Measurements from ENCODE around the gene CLDN1. TPM values are rescaled to one million over a fixed set of nuclear protein-coding genes. Genes with fewer than 3 reads are reported as not detected.

Gene CLDN1
- total and polyA plus RNA-seq, 12 donors, result 15.6 to 155 (median 61.1) TPM

DNA sequence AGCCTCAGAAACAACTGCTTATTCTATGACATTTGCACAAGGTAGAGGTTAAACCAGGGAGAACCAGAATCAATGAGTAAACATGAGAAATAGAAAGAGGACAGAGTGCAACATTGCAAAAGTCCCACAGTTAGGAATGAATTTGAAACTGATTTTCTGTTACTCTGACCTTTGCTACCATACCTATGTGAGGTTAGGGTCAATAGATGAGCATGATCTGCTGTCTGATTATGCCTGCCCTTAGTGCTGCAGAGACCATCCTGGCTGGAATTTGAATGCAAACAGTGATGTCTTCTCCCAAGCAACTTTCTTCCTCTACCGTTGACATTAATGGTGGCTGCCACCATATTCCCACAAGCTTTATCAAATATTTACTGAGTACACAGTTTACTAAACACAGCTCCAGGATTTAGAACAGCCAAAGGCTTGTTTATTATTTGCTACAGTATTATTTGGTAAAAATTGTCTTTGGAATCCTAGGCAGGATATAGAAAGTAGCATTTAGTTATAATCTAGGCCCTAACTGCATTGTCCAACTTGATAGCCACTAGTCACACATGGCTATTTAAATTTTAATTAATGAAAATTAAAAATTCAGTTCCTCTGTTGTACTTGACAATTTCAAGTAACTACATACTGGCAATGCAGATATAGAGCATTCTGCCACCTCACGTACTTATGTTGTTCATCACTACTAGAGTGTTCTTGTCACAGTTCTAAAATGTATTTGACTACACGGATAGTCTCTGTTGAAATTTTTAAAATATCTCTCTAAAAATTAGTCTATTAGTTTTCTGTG lies 8.9 kb upstream of the CLDN1 start:
- WGBS, 4 donors, result 77 to 97% (median 90%) methylated on average over 3 of the region's 3 CpGs
- H3K9me3 ChIP-seq (replicated peaks in 1 of 3), result no peaks in the 10 kb centered on the region
- intact Hi-C loops (cut with DNase I), result no loop called here
- no peaks in the 10 kb centered on the region for H3K27me3 ChIP-seq
- no peak overlapping the region for H3K27ac ChIP-seq
- DNase-seq, result no peak
- H3K4me3 ChIP-seq, result no peak overlapping the region
- TF ChIP-seq CTCF (IDR thresholded peaks at IDR 0.05), result no peak
- TF ChIP-seq POLR2A (IDR thresholded peaks at IDR 0.05), result no peak
- no peaks in the 10 kb centered on the region for H3K36me3 ChIP-seq (replicated peaks in 1 of 2)
- H3K4me1 ChIP-seq (replicated peaks in 1 of 2), result peaks cover 14 to 16% of the 10 kb centered on the region in 2 donors

- DNase-seq, result peak in 6 of 7 donors; percentile 35 to 63 (median 53)
- intact Hi-C loops (cut with DNase I), result loop anchor here in 1 of 2 donors (10.0 kb wide), 2 partner anchors 58 to 98 kb away; partner anchors contain the start of gene CLDN16
Observed at GRCh38 chr3:190326930-190327329, 4.7 kb upstream of the CLDN1 start.

GRCh38 chr3:190326361-190326760 lies 4.1 kb upstream of the CLDN1 start:
- 34 to 48% (median 43%) methylated on average over 4 of the region's 4 CpGs for WGBS, 4 donors
- no peak overlapping the region for H3K4me3 ChIP-seq
- TF ChIP-seq POLR2A (IDR thresholded peaks at IDR 0.05), result no peak
- TF ChIP-seq CTCF (IDR thresholded peaks at IDR 0.05), result no peak
- no peaks in the 10 kb centered on the region for H3K9me3 ChIP-seq (replicated peaks in 1 of 3)
- H3K36me3 ChIP-seq (replicated peaks in 1 of 2), result no peaks in the 10 kb centered on the region
- intact Hi-C loops (cut with DNase I), result loop anchor here in 1 of 2 donors (10.0 kb wide), 2 partner anchors 58 to 98 kb away; partner anchors contain the start of gene CLDN16
- no peaks in the 10 kb centered on the region for H3K27me3 ChIP-seq
- peak overlapping the region; percentile 42 to 85 (median 74) for H3K27ac ChIP-seq
- no peak for DNase-seq
- peaks cover 27 to 37% of the 10 kb centered on the region in 2 donors for H3K4me1 ChIP-seq (replicated peaks in 1 of 2)

More at GRCh38 chr3:190326930-190327329, 4.7 kb upstream of the CLDN1 start:
- Histone ChIP-seq H3K4me3 (peak overlapping the region in 1 of 4 donors; percentile 29), H3K9me3 (replicated peaks in 1 of 3) (no peaks in the 10 kb centered on the region), H3K27me3 (no peaks in the 10 kb centered on the region), H3K27ac (peak overlapping the region in 4 of 5 donors; percentile 27 to 85 (median 76)), H3K36me3 (replicated peaks in 1 of 2) (no peaks in the 10 kb centered on the region), H3K4me1 (replicated peaks in 1 of 2) (peaks cover 27 to 37% of the 10 kb centered on the region in 2 donors)
- WGBS, 4 donors, result 19 to 28% (median 21%) methylated on average over 4 of the region's 4 CpGs
- TF ChIP-seq POLR2A (IDR thresholded peaks at IDR 0.05), result no peak
- TF ChIP-seq CTCF (IDR thresholded peaks at IDR 0.05), result peak in 4 of 6 experiments; percentile 23 to 59 (median 47)

GRCh38 chr3:190325923-190326322 lies 3.7 kb upstream of the CLDN1 start:
- Histone ChIP-seq H3K4me3 (no peak overlapping the region), H3K27ac (peak overlapping the region; percentile 42 to 85 (median 74)), H3K27me3 (no peaks in the 10 kb centered on the region), H3K36me3 (replicated peaks in 1 of 2) (no peaks in the 10 kb centered on the region), H3K9me3 (replicated peaks in 1 of 3) (no peaks in the 10 kb centered on the region), H3K4me1 (replicated peaks in 1 of 2) (peaks cover 27 to 37% of the 10 kb centered on the region in 2 donors)
- TF ChIP-seq CTCF (IDR thresholded peaks at IDR 0.05), result no peak
- no peak for TF ChIP-seq POLR2A (IDR thresholded peaks at IDR 0.05)
- DNase-seq, result no peak
- 38 to 54% (median 49%) methylated on average over 1 of the region's 1 CpG for WGBS, 4 donors
- intact Hi-C loops (cut with DNase I), result loop anchor here in 1 of 2 donors (10.0 kb wide), 2 partner anchors 59 to 99 kb away; partner anchors contain the start of gene CLDN16
